Activated B cell treated with CpG ODN at 0.5 μM for 24 hours (primary cell): ENCODE data around the gene POLR2A. TPM values are rescaled to one million over a fixed set of nuclear protein-coding genes. Genes with fewer than 3 reads are reported as not detected.

ENCODE experiments used
- ATAC-seq: fragments of 200-7000 bp; cut with Tn5 transposase; one replicate; pipeline ENCODE4 v1.10.0; 2021; ENCODE audit warnings: low read depth, mild to moderate bottlenecking, moderate library complexity
- CTCF ChIA-PET: fragments of 350-600 bp; sonication (Branson Sonifier 250); formaldehyde crosslinking; loops from one replicate; lab custom pipeline; 2021; ENCODE audit warnings: antibody characterized with exemption; lab: Charles Lee
- POLR2A ChIA-PET: fragments of 350-600 bp; sonication (Branson Sonifier 250); formaldehyde crosslinking; loops from one replicate; lab custom pipeline; 2021; ENCODE audit warnings: antibody characterized with exemption; lab: Charles Lee
- DNase-seq: peaks from one replicate; pipeline ENCODE4 v3.0.0; 2022
- H3K27ac Mint-ChIP-seq: one replicate; pipeline ENCODE4 v1.8.0; 2020; ENCODE audit warnings: mixed read lengths
- H3K27me3 Mint-ChIP-seq: one replicate; pipeline ENCODE4 v1.8.0; 2021; ENCODE audit warnings: mixed read lengths
- H3K36me3 Mint-ChIP-seq: one replicate; pipeline ENCODE4 v1.8.0; 2021; ENCODE audit warnings: low read depth, mixed read lengths
- H3K4me1 Mint-ChIP-seq: one replicate; pipeline ENCODE4 v1.8.0; 2021; ENCODE audit warnings: mixed read lengths
- H3K4me3 Mint-ChIP-seq: one replicate; pipeline ENCODE4 v1.8.0; 2020; ENCODE audit warnings: mild to moderate bottlenecking, mixed read lengths
- H3K9me3 Mint-ChIP-seq: one replicate; pipeline ENCODE4 v1.8.0; 2020; ENCODE audit warnings: mixed read lengths
- CTCF ChIP-seq: fragments of 200-600 bp; IDR thresholded peaks from one replicate; pipeline ENCODE4 v1.8.0; 2022; ENCODE audit warnings: antibody characterized with exemption, mild to moderate bottlenecking
- intact Hi-C: fragments of 100-400 bp; cut with micrococcal nuclease; formaldehyde crosslinking; loops from one replicate; pipeline ENCODE4 v1.15.1; 2024
- total RNA-seq: library from RNA; stranded (reverse); gene quantifications from 2 replicates; pipeline ENCODE4 v1.2.3, GENCODE V29; 2022

Gene POLR2A
- total RNA-seq, 1 donor from 2014 or later: 162 TPM

GRCh38 chr17:7497636-7498035 is 13.5 kb downstream of the POLR2A start:
- peaks cover 10% of the 10 kb centered on the region for H3K4me1 Mint-ChIP-seq
- DNase-seq (no peak), ATAC-seq (no peak)
- peaks cover 87% of the 10 kb centered on the region for H3K36me3 Mint-ChIP-seq
- CTCF ChIA-PET: no interaction called here
- intact Hi-C loops: no loop called here
- H3K9me3 Mint-ChIP-seq: no peaks in the 10 kb centered on the region
- no peaks in the 10 kb centered on the region for H3K27me3 Mint-ChIP-seq
- POLR2A ChIA-PET: no interaction called here
- no peak for TF ChIP-seq CTCF
- no peak overlapping the region for H3K4me3 Mint-ChIP-seq
- no peak overlapping the region for H3K27ac Mint-ChIP-seq

DNA sequence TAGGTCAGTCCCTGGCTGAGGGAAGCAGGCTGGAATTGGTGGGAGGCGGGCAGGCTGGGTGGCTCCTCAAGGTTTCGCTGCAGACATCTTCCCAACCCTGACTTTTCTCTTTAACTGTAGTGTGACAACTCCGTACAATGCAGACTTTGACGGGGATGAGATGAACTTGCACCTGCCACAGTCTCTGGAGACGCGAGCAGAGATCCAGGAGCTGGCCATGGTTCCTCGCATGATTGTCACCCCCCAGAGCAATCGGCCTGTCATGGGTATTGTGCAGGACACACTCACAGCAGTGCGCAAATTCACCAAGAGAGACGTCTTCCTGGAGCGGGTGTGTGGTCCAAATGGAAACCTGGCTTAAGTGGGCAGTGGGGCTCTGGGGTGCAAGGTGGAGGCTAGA is 15.0 kb downstream of the POLR2A start:
- ChIA-PET POLR2A (interaction anchor here (0.7 kb wide), 1 partner anchor 62 kb away, joined by 8 read pairs; no protein-coding TSS in a partner anchor), CTCF (no interaction called here)
- H3K4me1 Mint-ChIP-seq: no peaks in the 10 kb centered on the region
- DNase-seq: no peak
- no peak for ATAC-seq
- TF ChIP-seq CTCF: no peak
- no peaks in the 10 kb centered on the region for H3K27me3 Mint-ChIP-seq
- H3K27ac Mint-ChIP-seq: no peak overlapping the region
- H3K9me3 Mint-ChIP-seq: no peaks in the 10 kb centered on the region
- peaks cover 89% of the 10 kb centered on the region for H3K36me3 Mint-ChIP-seq
- no peak overlapping the region for H3K4me3 Mint-ChIP-seq
- intact Hi-C loops: no loop called here

- no peak overlapping the region for H3K27ac Mint-ChIP-seq
- CTCF ChIA-PET: interaction anchor here (1.5 to 1.6 kb wide), 2 partner anchors 65 to 145 kb away, joined by 7 to 9 read pairs; no protein-coding TSS in a partner anchor
- no peaks in the 10 kb centered on the region for H3K27me3 Mint-ChIP-seq
- peaks cover 86% of the 10 kb centered on the region for H3K36me3 Mint-ChIP-seq
- H3K4me3 Mint-ChIP-seq: no peak overlapping the region
- POLR2A ChIA-PET: no interaction called here
- intact Hi-C loops: no loop called here
- ATAC-seq: no peak
- DNase-seq: no peak
- no peak for TF ChIP-seq CTCF
- H3K9me3 Mint-ChIP-seq: no peaks in the 10 kb centered on the region
- H3K4me1 Mint-ChIP-seq: no peaks in the 10 kb centered on the region
Observed at GRCh38 chr17:7501729-7502128, 17.6 kb downstream of the POLR2A start.

- POLR2A ChIA-PET: interaction anchor here (0.8 kb wide), 1 partner anchor 77 kb away, joined by 3 read pairs; the partner anchor contains the start of gene CD68
- no peaks in the 10 kb centered on the region for H3K27me3 Mint-ChIP-seq
- H3K27ac Mint-ChIP-seq: no peak overlapping the region
- no peak for DNase-seq
- no peak for TF ChIP-seq CTCF
- no peak for ATAC-seq
- peaks cover 86% of the 10 kb centered on the region for H3K36me3 Mint-ChIP-seq
- intact Hi-C loops: no loop called here
- H3K4me1 Mint-ChIP-seq: no peaks in the 10 kb centered on the region
- no peaks in the 10 kb centered on the region for H3K9me3 Mint-ChIP-seq
- CTCF ChIA-PET: interaction anchor here (1.0 to 1.6 kb wide), 3 partner anchors 58 to 146 kb away, joined by 4 to 9 read pairs (median 7); no protein-coding TSS in a partner anchor
- H3K4me3 Mint-ChIP-seq: no peak overlapping the region
Observed at GRCh38 chr17:7502171-7502847, 18.1 kb downstream of the POLR2A start.

- CTCF ChIA-PET: interaction anchor here (1.0 to 1.6 kb wide), 4 partner anchors 10 to 147 kb away, joined by 3 to 9 read pairs (median 6); no protein-coding TSS in a partner anchor
- DNase-seq (no peak), ATAC-seq (no peak)
- intact Hi-C loops: no loop called here
- POLR2A ChIA-PET: interaction anchor here (0.8 kb wide), 1 partner anchor 76 kb away, joined by 3 read pairs; the partner anchor contains the start of gene CD68
- Mint-ChIP-seq H3K27me3 (no peaks in the 10 kb centered on the region), H3K4me1 (no peaks in the 10 kb centered on the region), H3K36me3 (peaks cover 86% of the 10 kb centered on the region), H3K9me3 (no peaks in the 10 kb centered on the region), H3K27ac (no peak overlapping the region), H3K4me3 (no peak overlapping the region)
- TF ChIP-seq CTCF: no peak
Observed at GRCh38 chr17:7502987-7503386, 18.8 kb downstream of the POLR2A start.
